GM12878 (cell line): ENCODE results near the gene ANKRD44. TPM values are rescaled to one million over a fixed set of nuclear protein-coding genes. Genes with fewer than 3 reads are reported as not detected.

Experiments
- ATAC-seq: fragments of 200-7000 bp; cut with Tn5 transposase; 3 replicates; pipeline ENCODE4 v1.9.1; 2020; ENCODE audit warnings: mild to moderate bottlenecking, moderate library complexity
- BruUV-seq: library from RNA; stranded (reverse); fragments of 400-500 nt; replicated peaks from 2 replicates; lab custom pipeline; 2021; lab: Mats Ljungman, UMichigan
- CTCF ChIA-PET: fragments of 300-600 bp; sonication (Branson Sonifier 250); formaldehyde crosslinking; extraction: SDS; loops from one replicate; lab custom pipeline; 2021; ENCODE audit warnings: inconsistent platforms; lab: Yijun Ruan, JAX
- POLR2A ChIA-PET: fragments of 350-600 bp; formaldehyde crosslinking; extraction: SDS; loops from one replicate; lab custom pipeline; 2021; ENCODE audit warnings: inconsistent platforms; lab: Charles Lee
- RAD21 ChIA-PET: fragments of 300-600 bp; sonication (Branson Sonifier 250); formaldehyde crosslinking; loops from one replicate; lab custom pipeline; 2023; ENCODE audit warnings: antibody characterized with exemption; ENCODE audit not compliant: unreplicated experiment; lab: Charles Lee
- SMC1A ChIA-PET: fragments of 300-600 bp; sonication (Branson Sonifier 250); formaldehyde crosslinking; loops from one replicate; lab custom pipeline; 2023; ENCODE audit not compliant: unreplicated experiment, uncharacterized antibody; lab: Charles Lee
- DNase-seq: peaks from one replicate; pipeline ENCODE4 v3.0.0-alpha.2; 2011; ENCODE audit warnings: low read depth, low spot score
- FAIRE-seq: peaks from 3 replicates; lab custom pipeline; 2011; peaks lifted over from hg19 to GRCh38; lab: Jason Lieb, UNC
- H2AFZ ChIP-seq: 2 replicates; pipeline ENCODE4 v1.6.0; 2011; ENCODE audit warnings: low read depth, low read length, control low read depth; ENCODE audit not compliant: control insufficient read depth
- H3K27ac ChIP-seq: 2 replicates; pipeline ENCODE4 v1.5.1; 2011; ENCODE audit warnings: control low read depth; ENCODE audit not compliant: control insufficient read depth, insufficient read depth
- H3K27me3 ChIP-seq, 2 experiments: replicated peaks in 1 of 2; 2 replicates each; pipeline versions ENCODE4 v1.6.0 to v1.6.1; 2011; ENCODE audit warnings: low read length in 1 of 2; ENCODE audit not compliant: control insufficient read depth in 2 of 2, insufficient read depth in 2 of 2
- H3K36me3 ChIP-seq, 2 experiments: 2 replicates each; pipeline ENCODE4 v1.5.1; 2011; ENCODE audit warnings: low read length in 1 of 2; ENCODE audit not compliant: control insufficient read depth in 2 of 2, insufficient read depth in 2 of 2
- H3K4me1 ChIP-seq: 2 replicates; pipeline ENCODE4 v1.6.1; 2011; ENCODE audit warnings: mild to moderate bottlenecking, low read length, moderate library complexity, mixed read lengths; ENCODE audit not compliant: control insufficient read depth, insufficient read depth
- H3K4me2 ChIP-seq: 2 replicates; pipeline ENCODE4 v1.6.0; 2011; ENCODE audit warnings: control low read depth; ENCODE audit not compliant: control insufficient read depth, insufficient read depth
- H3K4me3 ChIP-seq: fragments of 200-600 bp; sonication (generic); 2 replicates; pipeline ENCODE4 v1.5.1; 2016
- H3K79me2 ChIP-seq: 2 replicates; pipeline ENCODE4 v1.6.0; 2011; ENCODE audit warnings: low read length; ENCODE audit not compliant: control insufficient read depth, insufficient read depth
- H3K9ac ChIP-seq: 2 replicates; pipeline ENCODE4 v1.8.0; 2011; ENCODE audit warnings: low read length, control low read depth, mixed read lengths; ENCODE audit not compliant: control insufficient read depth, insufficient read depth
- H3K9me3 ChIP-seq: replicated peaks from 3 replicates; pipeline ENCODE4 v1.5.1; 2011; ENCODE audit warnings: mild to moderate bottlenecking, low read length; ENCODE audit not compliant: control insufficient read depth, insufficient read depth
- H4K20me1 ChIP-seq: 2 replicates; pipeline ENCODE4 v1.6.0; 2011; ENCODE audit not compliant: control insufficient read depth, insufficient read depth
- CHD4 ChIP-seq: fragments of 200-600 bp; sonication (generic); IDR thresholded peaks from 2 replicates; pipeline ENCODE4 v1.6.1; 2016; ENCODE audit warnings: mild to moderate bottlenecking
- IKZF2 ChIP-seq, 2 experiments: fragments of 450-650 bp; IDR thresholded peaks; 2 replicates each; pipeline ENCODE4 v1.6.1; 2017; ENCODE audit warnings: mild to moderate bottlenecking in 2 of 2, moderate library complexity in 2 of 2
- NFYB ChIP-seq: IDR thresholded peaks from 2 replicates; pipeline ENCODE4 v1.6.1; 2011; ENCODE audit warnings: low read depth, mild to moderate bottlenecking, low read length, improper control_type of control experiment, moderate library complexity; ENCODE audit not compliant: insufficient read depth
- PAX5 ChIP-seq: IDR thresholded peaks from 2 replicates; pipeline ENCODE4 v1.6.1; 2011; ENCODE audit warnings: low read depth, low read length, borderline replicate concordance
- RCOR1 ChIP-seq: conservative IDR thresholded peaks from 2 replicates; pipeline ENCODE4 v1.6.1; 2012; ENCODE audit warnings: low read depth, low read length, improper control_type of control experiment
- RFX5 ChIP-seq: IDR thresholded peaks from 2 replicates; pipeline ENCODE4 v1.6.1; 2011; ENCODE audit warnings: low read depth, low read length, improper control_type of control experiment
- RUNX3 ChIP-seq: IDR thresholded peaks from 2 replicates; pipeline ENCODE4 v1.6.1; 2012; ENCODE audit warnings: low read length, inconsistent platforms
- TCF3 ChIP-seq: IDR thresholded peaks from 2 replicates; pipeline ENCODE4 v1.6.1; 2012; ENCODE audit warnings: low read depth, mild to moderate bottlenecking, low read length, borderline replicate concordance; ENCODE audit not compliant: insufficient read depth
- WGBS: methylation state at CpG from one replicate; pipeline ENCODE4 v1.1.6; 2016; ENCODE audit warnings: low lambda C conversion rate; ENCODE audit not compliant: insufficient replicate concordance, insufficient coverage; ENCODE audit errors: missing lambda C conversion rate; 5-methylcytosine and 5-hydroxymethylcytosine counted together
- in situ Hi-C: fragments of 300-500 bp; cut with MboI; formaldehyde crosslinking; loops from 9 replicates; pipeline ENCODE4 v1.14.3; 2018; ENCODE audit warnings: mixed read lengths
- intact Hi-C: fragments of 100-400 bp; cut with micrococcal nuclease; formaldehyde crosslinking; loops from one replicate; pipeline ENCODE4 v1.14.2; 2022; ENCODE audit not compliant: unreplicated experiment
- polyA plus RNA-seq, 11 experiments: library from polyadenylated mRNA; depleted of rRNA in 4 of 11; unstranded in 6 of 11; stranded (reverse) in 5 of 11; fragments of >200 nt; fragmentation: Nextera tagmentation in 4 of 11; fragmentation: Illumina TruSeq in 1 of 11; extraction: Ambion mirVana in 4 of 11; extraction: Trizol in 1 of 11; gene quantifications; 1 replicate in 1 of 11; 2 replicates in 10 of 11; pipeline versions ENCODE4 v1.2.1 to v1.2.3, GENCODE V29; 2011 to 2016; ENCODE audit warnings: inconsistent platforms in 2 of 11, missing spikeins in 2 of 11, low read depth in 1 of 11
- total RNA-seq, 4 experiments: library from RNA; depleted of rRNA in 3 of 4; stranded (reverse); fragments of >200 nt in 3 of 4; fragmentation: Illumina TruSeq in 1 of 4; extraction: Trizol in 1 of 4; gene quantifications; 2 replicates each; pipeline versions ENCODE4 v1.2.1 to v1.2.3, GENCODE V29; 2013 to 2021
- TF ChIP-seq, protein P1 (sequence below): fragments of 450-650 bp; IDR thresholded peaks from 2 replicates; pipeline ENCODE4 v1.6.1; 2017; ENCODE audit warnings: borderline replicate concordance
- TF ChIP-seq, protein P2 (sequence below): IDR thresholded peaks from 2 replicates; pipeline ENCODE4 v1.6.1; 2012; ENCODE audit warnings: mild to moderate bottlenecking, low read depth, low read length

Gene ANKRD44
- total and polyA plus RNA-seq, 10 of the 15 experiments (the other 5 are each of a cell fraction or from before 2014, with no cell fraction given), result 19.1 to 99.1 (median 59.6) TPM

DNA sequence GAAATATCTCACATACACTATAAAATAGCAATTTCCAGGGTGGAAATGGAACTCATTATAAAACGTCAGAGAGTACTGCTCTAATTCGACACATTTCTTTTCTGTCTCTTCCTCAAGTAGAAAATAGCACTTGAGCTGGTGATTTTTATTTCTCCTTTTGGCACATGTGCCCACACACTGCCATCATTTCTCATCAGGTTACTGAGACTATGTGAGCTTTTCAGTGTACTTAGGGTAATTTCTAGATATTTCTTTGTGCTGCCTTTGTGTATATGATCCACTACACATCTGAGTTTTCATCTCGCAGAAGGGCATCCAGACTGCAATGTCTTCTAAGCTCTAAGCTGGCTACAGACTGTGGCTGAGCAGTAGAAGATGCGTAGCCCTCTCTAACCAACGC lies 321.9 kb downstream of the ANKRD44 start:
- no peaks in the 10 kb centered on the region for H4K20me1 ChIP-seq
- H3K36me3 ChIP-seq, result peaks cover 0 to 11% of the 10 kb centered on the region in 2 experiments; a peak in 3 of 4 replicates
- intact Hi-C loops (no loop called here), in situ Hi-C loops (no loop called here)
- no TSS peak for BruUV-seq
- DNase-seq (no peak), FAIRE-seq (no peak), ATAC-seq (no peak)
- no peak overlapping the region for H3K27ac ChIP-seq
- H3K9ac ChIP-seq, result no peak overlapping the region
- CTCF ChIA-PET, result no interaction called here
- H2AFZ ChIP-seq, result no peak overlapping the region
- no peaks in the 10 kb centered on the region for H3K79me2 ChIP-seq
- TF ChIP-seq CHD4, result no peak
- no peak for TF ChIP-seq TCF3
- no peak for TF ChIP-seq PAX5
- TF ChIP-seq RCOR1, result no peak
- TF ChIP-seq NFYB, result no peak
- no peak for TF ChIP-seq RUNX3
- TF ChIP-seq, protein P1, sequence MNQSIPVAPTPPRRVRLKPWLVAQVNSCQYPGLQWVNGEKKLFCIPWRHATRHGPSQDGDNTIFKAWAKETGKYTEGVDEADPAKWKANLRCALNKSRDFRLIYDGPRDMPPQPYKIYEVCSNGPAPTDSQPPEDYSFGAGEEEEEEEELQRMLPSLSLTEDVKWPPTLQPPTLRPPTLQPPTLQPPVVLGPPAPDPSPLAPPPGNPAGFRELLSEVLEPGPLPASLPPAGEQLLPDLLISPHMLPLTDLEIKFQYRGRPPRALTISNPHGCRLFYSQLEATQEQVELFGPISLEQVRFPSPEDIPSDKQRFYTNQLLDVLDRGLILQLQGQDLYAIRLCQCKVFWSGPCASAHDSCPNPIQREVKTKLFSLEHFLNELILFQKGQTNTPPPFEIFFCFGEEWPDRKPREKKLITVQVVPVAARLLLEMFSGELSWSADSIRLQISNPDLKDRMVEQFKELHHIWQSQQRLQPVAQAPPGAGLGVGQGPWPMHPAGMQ, result no peak
- TF ChIP-seq IKZF2 (IDR thresholded peaks at IDR 0.05), result no peak
- no peak for TF ChIP-seq RFX5
- TF ChIP-seq, protein P2, sequence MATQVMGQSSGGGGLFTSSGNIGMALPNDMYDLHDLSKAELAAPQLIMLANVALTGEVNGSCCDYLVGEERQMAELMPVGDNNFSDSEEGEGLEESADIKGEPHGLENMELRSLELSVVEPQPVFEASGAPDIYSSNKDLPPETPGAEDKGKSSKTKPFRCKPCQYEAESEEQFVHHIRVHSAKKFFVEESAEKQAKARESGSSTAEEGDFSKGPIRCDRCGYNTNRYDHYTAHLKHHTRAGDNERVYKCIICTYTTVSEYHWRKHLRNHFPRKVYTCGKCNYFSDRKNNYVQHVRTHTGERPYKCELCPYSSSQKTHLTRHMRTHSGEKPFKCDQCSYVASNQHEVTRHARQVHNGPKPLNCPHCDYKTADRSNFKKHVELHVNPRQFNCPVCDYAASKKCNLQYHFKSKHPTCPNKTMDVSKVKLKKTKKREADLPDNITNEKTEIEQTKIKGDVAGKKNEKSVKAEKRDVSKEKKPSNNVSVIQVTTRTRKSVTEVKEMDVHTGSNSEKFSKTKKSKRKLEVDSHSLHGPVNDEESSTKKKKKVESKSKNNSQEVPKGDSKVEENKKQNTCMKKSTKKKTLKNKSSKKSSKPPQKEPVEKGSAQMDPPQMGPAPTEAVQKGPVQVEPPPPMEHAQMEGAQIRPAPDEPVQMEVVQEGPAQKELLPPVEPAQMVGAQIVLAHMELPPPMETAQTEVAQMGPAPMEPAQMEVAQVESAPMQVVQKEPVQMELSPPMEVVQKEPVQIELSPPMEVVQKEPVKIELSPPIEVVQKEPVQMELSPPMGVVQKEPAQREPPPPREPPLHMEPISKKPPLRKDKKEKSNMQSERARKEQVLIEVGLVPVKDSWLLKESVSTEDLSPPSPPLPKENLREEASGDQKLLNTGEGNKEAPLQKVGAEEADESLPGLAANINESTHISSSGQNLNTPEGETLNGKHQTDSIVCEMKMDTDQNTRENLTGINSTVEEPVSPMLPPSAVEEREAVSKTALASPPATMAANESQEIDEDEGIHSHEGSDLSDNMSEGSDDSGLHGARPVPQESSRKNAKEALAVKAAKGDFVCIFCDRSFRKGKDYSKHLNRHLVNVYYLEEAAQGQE, result no peak
- POLR2A ChIA-PET, result interaction anchor here (1.0 kb wide), 1 partner anchor 68 kb away, joined by 3 read pairs; no protein-coding TSS in a partner anchor
- H3K4me2 ChIP-seq, result no peak overlapping the region
- SMC1A ChIA-PET, result interaction anchor here (0.8 kb wide), 1 partner anchor 414 kb away, joined by 4 read pairs; no protein-coding TSS in a partner anchor
- 89% methylated on average over 5 of the region's 5 CpGs for WGBS
- no peak overlapping the region for H3K4me3 ChIP-seq
- no peaks in the 10 kb centered on the region for H3K4me1 ChIP-seq
- H3K9me3 ChIP-seq, result no peaks in the 10 kb centered on the region
- RAD21 ChIA-PET, result no interaction called here
- H3K27me3 ChIP-seq, result no peaks in the 10 kb centered on the region
